Measurements from ENCODE around the gene BRSK1.

DNA sequence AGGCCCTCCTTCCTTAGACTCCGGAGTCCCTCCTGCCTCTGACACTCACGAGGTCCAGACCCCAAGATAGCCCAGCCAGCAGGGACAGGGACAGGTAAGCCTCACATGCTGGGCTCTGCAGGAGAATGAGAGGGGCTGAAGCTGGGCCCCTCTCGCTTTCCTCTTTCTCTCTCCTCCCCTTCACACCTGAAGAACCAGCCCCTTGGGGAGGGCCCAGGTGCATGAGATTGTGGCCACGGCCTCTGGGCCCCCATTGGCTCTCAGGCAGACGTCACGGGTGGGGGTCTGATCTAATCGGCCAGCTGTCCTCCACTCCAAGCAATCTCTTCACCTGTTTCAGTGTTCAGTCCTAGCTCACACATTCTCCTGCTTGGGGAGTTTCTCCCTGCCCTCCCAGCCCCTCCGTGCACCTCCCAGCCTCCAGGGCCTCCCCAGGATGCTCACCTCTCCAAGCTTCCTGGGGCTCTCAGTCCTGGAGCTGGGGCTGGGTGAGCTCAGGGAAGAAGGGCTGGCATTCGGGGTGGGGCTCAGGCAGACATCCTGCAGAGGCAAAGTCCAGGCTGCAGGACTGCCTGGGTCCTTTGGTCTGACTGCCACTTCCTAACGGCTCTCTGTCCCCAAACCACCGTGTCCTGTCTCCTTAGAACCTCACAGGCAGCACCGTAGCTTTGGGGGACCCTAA lies 38.5 kb downstream of the BRSK1 start:
- TF ChIP-seq EP300 (IDR thresholded peaks at IDR 0.05) (no peak), POLR2A (IDR thresholded peaks at IDR 0.05) (no peak), POLR2AphosphoS5 (IDR thresholded peaks at IDR 0.05) (no peak)
- TF ChIP-seq, protein P1, sequence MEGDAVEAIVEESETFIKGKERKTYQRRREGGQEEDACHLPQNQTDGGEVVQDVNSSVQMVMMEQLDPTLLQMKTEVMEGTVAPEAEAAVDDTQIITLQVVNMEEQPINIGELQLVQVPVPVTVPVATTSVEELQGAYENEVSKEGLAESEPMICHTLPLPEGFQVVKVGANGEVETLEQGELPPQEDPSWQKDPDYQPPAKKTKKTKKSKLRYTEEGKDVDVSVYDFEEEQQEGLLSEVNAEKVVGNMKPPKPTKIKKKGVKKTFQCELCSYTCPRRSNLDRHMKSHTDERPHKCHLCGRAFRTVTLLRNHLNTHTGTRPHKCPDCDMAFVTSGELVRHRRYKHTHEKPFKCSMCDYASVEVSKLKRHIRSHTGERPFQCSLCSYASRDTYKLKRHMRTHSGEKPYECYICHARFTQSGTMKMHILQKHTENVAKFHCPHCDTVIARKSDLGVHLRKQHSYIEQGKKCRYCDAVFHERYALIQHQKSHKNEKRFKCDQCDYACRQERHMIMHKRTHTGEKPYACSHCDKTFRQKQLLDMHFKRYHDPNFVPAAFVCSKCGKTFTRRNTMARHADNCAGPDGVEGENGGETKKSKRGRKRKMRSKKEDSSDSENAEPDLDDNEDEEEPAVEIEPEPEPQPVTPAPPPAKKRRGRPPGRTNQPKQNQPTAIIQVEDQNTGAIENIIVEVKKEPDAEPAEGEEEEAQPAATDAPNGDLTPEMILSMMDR (IDR thresholded peaks at IDR 0.05) = no peak
